Gastroesophageal sphincter (tissue), 4 donors: Measurements from ENCODE around the gene SRGAP2. TPM values are rescaled to one million over a fixed set of nuclear protein-coding genes. Genes with fewer than 3 reads are reported as not detected.
A peak's percentile ranks its signal among the peaks of the same experiment; 100 is the strongest.
"Not testable (repeated sequence)": the region's sequence is repeated elsewhere in the genome, so short reads cannot be mapped to it uniquely, and the experiment has no call there.

Experiments used
- ATAC-seq: fragments of 150-250 bp; one replicate; pipeline ENCODE4 v1.9.1; 2016; ENCODE audit warnings: mild to moderate bottlenecking, moderate library complexity
- H3K27ac ChIP-seq, 4 donors: fragments of 200-600 bp; sonication (generic) in 3 of 4; 1 replicate in 3 of 4; 2 replicates in 1 of 4; pipeline ENCODE4 v1.5.1; 2016 to 2019
- H3K27me3 ChIP-seq: fragments of 200-600 bp; sonication (generic); one replicate; pipeline ENCODE4 v1.5.1; 2019
- H3K36me3 ChIP-seq, 2 donors: fragments of 200-600 bp; sonication (generic); one replicate each; pipeline ENCODE4 v1.5.1; 2019; ENCODE audit warnings: control low read depth in 1 of 2
- H3K4me1 ChIP-seq, 3 donors: fragments of 200-600 bp; sonication (generic); 1 replicate in 2 of 3; 2 replicates in 1 of 3; pipeline ENCODE4 v1.5.1; 2016 to 2019; ENCODE audit warnings: control low read depth in 2 of 3
- H3K4me3 ChIP-seq, 2 donors: fragments of 200-600 bp; sonication (generic); one replicate each; pipeline ENCODE4 v1.5.1; 2019; ENCODE audit warnings: mild to moderate bottlenecking in 1 of 2, moderate library complexity in 1 of 2
- H3K9me3 ChIP-seq, 3 donors: fragments of 200-600 bp; sonication (generic); one replicate each; pipeline ENCODE4 v1.5.1; 2017 to 2019; ENCODE audit warnings: control low read depth in 2 of 3
- POLR2AphosphoS5 ChIP-seq: sonication (generic); formaldehyde crosslinking; IDR thresholded peaks from one replicate; pipeline ENCODE4 v1.6.1; 2017; ENCODE audit warnings: antibody characterized with exemption
- WGBS, 2 donors: methylation state at CpG; one replicate each; pipeline ENCODE4 v1.1.5; 2018; ENCODE audit warnings: low coverage in 1 of 2; 5-methylcytosine and 5-hydroxymethylcytosine counted together
- total RNA-seq, 4 donors: library from RNA; depleted of rRNA; stranded (reverse); fragments of >200 nt; gene quantifications; one replicate each; pipeline ENCODE4 v1.1.0, GENCODE V29; 2016

SRGAP2 gene
- total RNA-seq, 4 donors from 2014 or later: 19.1 to 55.8 (median 43.5) TPM

DNA sequence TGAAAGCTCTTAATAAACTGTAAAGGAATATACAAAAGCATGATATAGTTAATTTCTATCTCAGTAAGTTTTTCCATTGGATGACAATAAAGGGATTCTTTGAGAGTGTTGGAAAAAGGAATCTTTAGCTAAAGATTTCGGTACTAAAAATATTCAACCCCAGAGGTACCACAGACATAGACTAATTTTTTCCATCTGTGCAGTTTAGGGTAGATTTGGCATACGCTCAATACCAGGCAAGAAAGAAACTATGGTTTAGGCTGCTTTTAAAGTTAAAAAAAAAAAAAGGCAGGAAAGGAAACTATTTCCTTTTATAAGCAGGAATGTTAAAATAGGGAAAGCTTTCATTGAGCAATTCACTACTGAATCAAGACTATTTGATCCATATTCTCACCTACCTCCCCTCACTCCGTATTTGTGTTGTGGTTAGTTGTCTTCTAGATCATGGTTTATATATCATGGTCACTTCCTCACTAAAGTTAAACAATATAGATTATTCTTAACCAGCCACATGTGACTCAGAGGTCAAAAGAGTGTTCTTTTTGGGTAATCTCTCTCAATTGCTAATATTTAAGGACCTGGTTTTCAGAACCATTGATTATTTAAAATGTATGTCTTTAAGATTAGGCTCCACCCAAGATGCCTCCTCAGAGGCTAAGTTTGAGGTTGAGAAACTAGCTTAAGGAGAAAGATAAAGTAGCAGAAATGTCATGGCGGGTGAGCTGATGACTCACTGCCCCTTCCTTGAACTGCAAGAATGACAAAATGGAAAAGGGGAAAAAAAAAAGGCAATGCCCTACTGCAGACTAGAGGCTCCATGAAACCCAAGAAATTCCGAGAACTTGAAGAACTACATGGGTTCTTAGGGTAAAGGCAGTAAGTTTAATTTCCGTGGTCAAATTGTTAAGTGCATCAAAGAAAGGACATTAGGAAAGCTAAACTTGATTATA lies 20.7 kb upstream of the SRGAP2 start:
- not testable (repeated sequence) for H3K9me3 ChIP-seq, H3K27ac ChIP-seq, H3K4me3 ChIP-seq, H3K4me1 ChIP-seq, ATAC-seq, H3K36me3 ChIP-seq, H3K27me3 ChIP-seq
- WGBS, 2 donors: 63% methylated on average over 3 of the region's 6 CpGs; no CpG with 5 or more reads in 1 of the 2 donors

DNA sequence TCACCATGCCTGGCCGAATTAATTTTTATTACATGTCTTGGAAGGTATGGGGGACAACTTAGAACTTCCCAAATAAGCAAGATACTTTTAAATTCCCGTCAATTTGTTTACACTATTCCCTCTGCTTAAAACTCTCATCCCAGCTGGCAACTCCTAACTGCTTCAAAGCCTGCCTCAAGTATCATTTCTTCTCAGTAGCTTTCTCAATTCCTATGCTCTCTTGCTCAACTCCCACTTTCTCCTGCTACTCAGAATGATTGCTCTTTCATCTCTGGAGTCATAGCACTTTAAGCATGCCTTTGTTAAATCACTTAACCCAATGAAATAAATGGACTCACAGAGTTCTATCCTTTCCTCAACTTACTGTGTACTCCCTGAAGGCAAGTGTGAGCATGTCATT lies 19.6 kb upstream of the SRGAP2 start:
- H3K27me3 ChIP-seq, H3K4me1 ChIP-seq, H3K9me3 ChIP-seq, H3K27ac ChIP-seq, H3K4me3 ChIP-seq, H3K36me3 ChIP-seq, ATAC-seq: not testable (repeated sequence)
- no CpG with 5 or more reads among the region's 2 CpGs for WGBS, 2 donors

DNA sequence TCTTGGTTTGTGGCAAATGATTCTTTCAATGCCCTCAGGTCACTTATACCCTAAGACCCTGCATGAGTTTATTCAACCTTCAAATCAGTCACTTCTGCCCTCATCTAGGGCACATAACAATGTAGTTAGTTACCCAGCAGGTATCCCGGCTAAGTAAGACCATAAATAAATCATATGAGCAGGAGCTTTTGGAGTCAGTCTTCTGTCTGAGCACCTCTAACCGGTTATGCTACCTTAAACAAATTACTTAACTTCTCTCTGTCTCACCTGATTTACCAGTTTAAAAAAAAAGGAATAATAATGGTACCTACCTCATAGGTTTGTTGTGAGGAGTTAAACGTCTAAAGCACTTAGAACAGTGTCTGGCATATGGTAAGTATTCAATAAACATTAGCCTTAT lies 17.6 kb upstream of the SRGAP2 start:
- not testable (repeated sequence) for H3K4me3 ChIP-seq, H3K27ac ChIP-seq, H3K4me1 ChIP-seq, H3K36me3 ChIP-seq, H3K27me3 ChIP-seq, ATAC-seq, H3K9me3 ChIP-seq
- WGBS, 2 donors: no CpG with 5 or more reads among the region's 3 CpGs

DNA sequence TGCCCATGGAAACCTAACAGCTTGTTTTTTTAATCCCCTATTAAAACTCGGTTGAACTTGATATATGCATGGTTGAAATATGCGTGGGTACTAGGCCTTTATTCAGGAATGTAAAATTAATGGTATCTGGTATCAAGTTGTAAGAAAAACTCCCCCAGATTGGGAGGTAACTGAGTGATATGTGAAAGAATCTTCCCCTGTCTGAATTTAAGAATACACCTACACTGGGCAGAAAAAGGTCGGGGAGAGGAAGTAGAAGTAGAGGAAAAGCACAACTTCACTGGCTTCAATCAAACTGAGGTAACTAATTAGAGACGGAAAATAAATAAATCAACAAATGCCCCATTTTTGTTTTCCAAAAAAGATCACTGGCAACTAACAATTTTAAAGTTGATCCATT lies 16.5 kb upstream of the SRGAP2 start:
- ATAC-seq, H3K9me3 ChIP-seq, H3K27me3 ChIP-seq, H3K4me1 ChIP-seq, H3K27ac ChIP-seq, H3K36me3 ChIP-seq, H3K4me3 ChIP-seq: not testable (repeated sequence)
- 100% methylated on average over 2 of the region's 4 CpGs; no CpG with 5 or more reads in 1 of the 2 donors for WGBS, 2 donors

DNA sequence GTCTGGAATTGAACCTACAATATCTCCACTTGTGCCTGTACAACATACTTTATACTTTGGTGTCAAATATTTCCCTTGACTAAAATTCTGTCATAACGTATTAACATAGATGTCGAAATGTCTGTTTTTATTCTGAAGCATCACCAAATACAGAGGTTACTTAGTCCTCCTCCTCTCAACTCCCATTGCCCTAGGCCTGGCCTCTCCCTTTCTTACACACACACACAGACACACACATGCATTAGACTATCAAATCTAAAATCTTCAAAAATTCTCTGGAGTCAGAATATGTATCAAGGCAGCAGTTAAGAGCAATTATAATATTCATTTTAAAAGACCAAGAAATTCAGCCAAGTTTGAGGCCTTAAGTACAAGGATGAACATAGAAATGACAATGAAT lies 8.2 kb upstream of the SRGAP2 start:
- ATAC-seq, H3K27ac ChIP-seq, H3K4me1 ChIP-seq, H3K4me3 ChIP-seq, H3K9me3 ChIP-seq, H3K36me3 ChIP-seq, H3K27me3 ChIP-seq: not testable (repeated sequence)
- WGBS, 2 donors: no CpG with 5 or more reads among the region's 2 CpGs

DNA sequence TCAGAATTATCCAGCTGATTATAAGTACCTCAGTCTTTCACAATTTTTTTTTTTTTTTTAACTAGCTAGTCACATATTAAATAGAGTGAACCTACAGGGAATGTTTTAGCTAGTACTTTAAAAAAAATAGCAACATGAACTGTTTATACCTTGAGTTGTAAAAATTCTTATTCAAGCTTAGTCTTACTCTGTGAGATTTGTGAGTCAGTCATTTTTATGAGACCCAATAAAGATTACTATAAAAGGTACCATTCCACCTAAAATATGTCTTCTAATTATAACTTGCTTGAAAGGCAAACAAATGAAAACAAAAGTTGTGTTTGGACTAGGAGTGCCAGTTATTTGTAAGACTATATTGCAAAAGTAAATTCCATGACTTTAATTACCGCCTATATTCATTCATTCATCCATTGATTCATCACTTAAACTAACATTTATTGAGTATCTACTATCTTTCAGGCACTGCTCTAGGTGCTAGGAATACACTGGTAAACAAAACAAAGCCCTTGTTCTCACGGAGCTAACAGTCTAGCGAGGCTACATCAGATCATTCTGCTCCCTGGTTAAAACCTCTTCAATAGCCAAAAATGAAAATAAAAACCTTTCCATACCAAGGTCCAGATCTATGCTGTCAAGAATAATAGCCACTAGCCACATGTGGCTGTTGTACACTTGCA lies 6.5 kb upstream of the SRGAP2 start:
- not testable (repeated sequence) for H3K27ac ChIP-seq, H3K4me1 ChIP-seq
- no CpG with 5 or more reads among the region's 3 CpGs for WGBS, 2 donors

DNA sequence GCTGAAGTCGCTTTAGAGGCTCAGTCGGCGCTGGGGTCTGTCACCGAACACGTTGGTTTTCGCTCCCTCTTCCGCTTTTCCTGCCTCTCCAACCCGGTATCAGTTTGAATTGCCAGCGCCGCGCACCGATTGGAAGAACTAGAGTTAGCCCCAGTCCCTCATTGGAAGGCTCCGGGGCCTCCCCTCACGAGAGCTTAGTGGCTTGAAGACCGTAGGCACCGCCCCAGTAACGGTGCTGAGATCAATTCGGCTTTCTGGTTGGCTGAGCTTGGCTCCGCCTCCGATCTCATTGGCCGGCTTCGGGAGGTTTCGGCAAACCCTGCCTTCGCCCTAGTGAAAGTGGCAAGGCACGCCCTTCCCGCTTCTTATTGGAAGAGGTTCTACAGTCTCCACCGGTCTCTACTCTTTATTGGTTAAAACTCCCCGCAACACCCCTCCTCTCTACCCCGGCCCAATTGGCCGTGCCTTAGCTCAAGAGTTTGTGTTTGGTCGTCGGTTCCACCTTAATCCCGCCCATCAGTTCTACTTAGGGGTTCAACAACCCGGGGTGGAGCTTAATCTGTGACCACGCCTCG lies 465 bp upstream of the SRGAP2 start, which contains the start of gene FAM72A:
Gene FAM72A, minus strand, starts transcription at position 51 of the 575 bp plus-strand sequence. CDS start 814 bp downstream, outside the sequence.
- peak within 1 kb of the TSS; percentile 59 to 71 for H3K4me3 ChIP-seq
- peak within 1 kb of the TSS; percentile 87 to 91 (median 89) for H3K27ac ChIP-seq
- H3K36me3 ChIP-seq, H3K4me1 ChIP-seq, H3K27me3 ChIP-seq, H3K9me3 ChIP-seq: not testable (repeated sequence)
- peak; percentile 7 for TF ChIP-seq POLR2AphosphoS5
- peak; percentile 91 for ATAC-seq
- WGBS, 2 donors: 0% methylated on average over 10 of the region's 36 CpGs; no CpG with 5 or more reads in 1 of the 2 donors

More for the DNA sequence above, 6.5 kb upstream of the SRGAP2 start:
- not testable (repeated sequence) for H3K9me3 ChIP-seq, H3K4me3 ChIP-seq, H3K27me3 ChIP-seq, H3K36me3 ChIP-seq, ATAC-seq

DNA sequence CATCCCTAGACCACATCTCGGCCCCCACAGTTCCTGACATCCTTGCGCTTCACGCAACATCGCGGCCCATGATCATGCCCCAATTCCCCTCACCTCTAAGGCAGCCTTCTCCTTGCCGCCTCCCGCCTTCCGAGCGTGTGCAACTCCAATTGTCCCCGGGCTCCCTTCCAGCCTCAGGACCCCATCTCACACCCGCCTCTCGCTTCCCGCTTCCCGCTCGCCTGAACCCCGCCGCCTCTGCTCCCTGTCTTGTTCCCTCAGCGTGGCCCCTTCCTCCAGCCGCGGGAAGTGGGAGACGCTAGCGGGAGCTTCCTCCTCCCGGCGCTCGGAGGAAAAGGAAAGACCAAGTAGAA lies 794 bp downstream of the SRGAP2 start:
- not testable (repeated sequence) for H3K9me3 ChIP-seq, H3K36me3 ChIP-seq, H3K4me1 ChIP-seq, H3K27me3 ChIP-seq, ATAC-seq
- H3K27ac ChIP-seq: peak overlapping the region in 3 of 4 donors; percentile 71 to 78 (median 76)
- WGBS, 2 donors: no CpG with 5 or more reads among the region's 25 CpGs
- peak overlapping the region; percentile 59 to 69 for H3K4me3 ChIP-seq

DNA sequence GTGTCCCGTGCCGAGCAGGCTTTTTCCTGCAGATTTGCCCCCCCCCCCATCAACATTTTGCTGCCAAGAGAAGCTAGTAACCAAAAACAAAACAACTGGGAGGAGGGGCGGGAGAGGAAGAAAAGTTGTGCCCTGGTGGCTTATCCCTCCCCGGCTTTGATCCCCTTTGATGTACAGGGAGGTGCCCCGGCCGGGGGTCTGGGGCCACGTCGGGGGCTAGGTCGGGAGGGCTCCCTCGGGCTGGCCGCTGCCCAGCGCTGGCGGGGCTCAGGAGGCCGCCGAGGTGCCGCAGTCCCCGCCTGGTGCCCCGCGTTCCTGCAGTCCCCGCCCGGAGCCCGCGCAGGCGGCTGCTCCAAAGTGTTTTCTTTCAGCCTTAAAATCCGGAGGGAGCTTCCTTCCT lies 1.5 kb downstream of the SRGAP2 start:
- peak overlapping the region; percentile 65 to 83 (median 77) for H3K27ac ChIP-seq
- not testable (repeated sequence) for ATAC-seq, H3K4me1 ChIP-seq, H3K9me3 ChIP-seq, H3K27me3 ChIP-seq, H3K36me3 ChIP-seq
- no CpG with 5 or more reads among the region's 25 CpGs for WGBS, 2 donors
- peak overlapping the region; percentile 54 to 97 for H3K4me3 ChIP-seq

DNA sequence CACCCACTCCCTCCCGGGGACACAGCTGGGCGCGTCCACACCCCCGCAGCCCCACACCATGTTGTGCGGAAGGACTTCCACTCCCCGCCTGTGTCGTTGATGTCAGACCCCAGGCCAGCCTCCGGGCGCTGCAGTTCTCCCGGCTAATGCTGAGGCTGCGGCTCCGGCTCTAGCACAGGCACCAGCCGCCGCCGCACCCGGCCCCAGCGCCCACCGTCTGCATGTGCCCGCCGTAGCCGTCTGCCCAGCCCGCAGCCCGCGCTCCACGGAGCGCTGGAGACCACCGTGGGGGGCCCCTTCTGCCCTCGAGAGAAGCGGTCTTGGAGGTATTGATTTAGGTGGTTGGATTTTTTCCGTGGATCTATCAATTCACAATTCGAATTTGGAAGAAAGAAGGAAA lies 2.2 kb downstream of the SRGAP2 start:
- ATAC-seq, H3K27me3 ChIP-seq, H3K36me3 ChIP-seq, H3K9me3 ChIP-seq, H3K4me1 ChIP-seq: not testable (repeated sequence)
- peak overlapping the region in 2 of 4 donors; percentile 10 to 46 for H3K27ac ChIP-seq
- WGBS, 2 donors: no CpG with 5 or more reads among the region's 31 CpGs
- H3K4me3 ChIP-seq: peak overlapping the region; percentile 37 to 43

DNA sequence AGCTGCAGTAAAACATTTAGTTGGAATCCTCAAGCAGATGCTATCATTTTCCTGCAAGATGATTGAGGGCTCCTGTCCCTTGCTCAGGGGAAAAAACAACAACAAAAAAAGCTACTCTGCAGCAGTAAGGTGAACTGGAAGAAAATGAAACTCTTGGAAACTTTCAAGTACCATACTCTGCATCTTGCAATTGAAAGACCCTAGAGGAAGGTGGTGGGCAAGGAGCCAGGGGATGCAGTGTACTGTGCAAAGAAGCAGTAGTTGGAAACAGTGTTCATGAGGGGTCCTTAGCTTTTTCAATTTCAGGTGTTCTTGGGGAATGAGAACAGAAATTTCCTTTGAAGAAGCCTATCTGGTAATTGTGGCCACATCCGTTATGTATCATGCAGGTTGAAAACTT lies 7.5 kb downstream of the SRGAP2 start:
- not testable (repeated sequence) for H3K27me3 ChIP-seq, H3K36me3 ChIP-seq, H3K4me3 ChIP-seq, H3K4me1 ChIP-seq, H3K9me3 ChIP-seq, H3K27ac ChIP-seq, ATAC-seq
- no CpG with 5 or more reads among the region's 1 CpG for WGBS, 2 donors

DNA sequence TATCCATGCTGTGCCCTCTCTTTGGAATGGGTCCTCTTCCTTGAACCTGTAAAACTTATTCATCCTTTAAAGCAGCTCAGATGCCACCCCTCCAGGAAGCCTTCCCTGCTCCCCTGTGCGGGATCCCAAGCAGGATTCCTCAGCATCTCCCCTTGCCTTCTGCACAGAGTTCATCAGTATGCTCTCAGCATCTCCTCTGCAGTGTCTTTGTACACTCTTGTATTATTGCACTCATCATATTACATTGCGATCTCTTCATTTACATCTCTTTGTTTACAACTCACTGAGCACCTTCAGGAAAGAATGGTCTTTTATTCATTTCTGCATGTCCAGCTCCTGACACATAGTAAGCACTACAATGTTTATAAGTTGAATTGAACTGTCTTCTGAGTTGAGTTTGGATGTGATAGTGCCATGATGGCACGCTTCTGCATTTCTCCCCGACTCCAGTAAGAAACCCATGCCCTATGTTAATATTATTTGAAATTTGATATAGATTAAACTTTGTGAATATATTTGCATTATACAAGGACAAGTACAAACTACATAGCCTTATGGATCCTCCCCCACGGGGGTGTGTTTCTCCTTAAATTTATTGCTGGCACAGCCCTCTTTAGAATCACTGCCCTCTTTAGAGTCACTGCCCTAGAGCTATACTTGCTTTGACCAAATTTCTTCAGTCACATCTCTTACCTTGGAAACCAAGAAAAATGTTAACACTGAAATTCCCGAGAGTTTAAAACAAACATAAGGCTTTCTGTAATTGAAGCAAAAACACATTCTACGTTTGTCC lies 12.5 kb downstream of the SRGAP2 start:
- not testable (repeated sequence) for H3K27ac ChIP-seq, H3K36me3 ChIP-seq, H3K27me3 ChIP-seq, ATAC-seq, H3K4me3 ChIP-seq, H3K4me1 ChIP-seq, H3K9me3 ChIP-seq
- 80 to 93% methylated on average over 2 to 3 of the region's 7 CpGs for WGBS, 2 donors
